GM13977 (cell line): Measurements from ENCODE around the gene LYRM1.

ENCODE experiments used
- DNase-seq: peaks from one replicate; pipeline ENCODE4 v3.0.0; 2012; ENCODE audit warnings: low spot score
- CTCF ChIP-seq: IDR thresholded peaks from 2 replicates; pipeline ENCODE4 v1.5.1; 2012; ENCODE audit warnings: mild to moderate bottlenecking, control low read depth; ENCODE audit not compliant: insufficient read depth; ENCODE audit errors: extremely low read depth, missing control alignments
- in situ Hi-C: fragments of 300-500 bp; cut with MboI; formaldehyde crosslinking; loops from one replicate; pipeline ENCODE4 v1.12.0; 2022; ENCODE audit warnings: low sequenced_read_pairs, low pct_unique_long_range_greater_than_20kb, mixed read lengths, inconsistent platforms; ENCODE audit not compliant: unreplicated experiment

LYRM1 gene

GRCh38 chr16:20887207-20887606 lies 13.4 kb upstream of the LYRM1 start:
- no peak for DNase-seq
- TF ChIP-seq CTCF, result no peak
- in situ Hi-C loops, result no loop called here

- in situ Hi-C loops, result no loop called here
- DNase-seq, result no peak
- TF ChIP-seq CTCF, result no peak
These were observed 10.8 kb upstream of the LYRM1 start for GRCh38 chr16:20889625-20890275.

GRCh38 chr16:20894388-20894787 lies 6.2 kb upstream of the LYRM1 start:
- in situ Hi-C loops, result no loop called here
- TF ChIP-seq CTCF, result no peak
- DNase-seq, result no peak

GRCh38 chr16:20897253-20897897 lies 3.2 kb upstream of the LYRM1 start:
- no peak for TF ChIP-seq CTCF
- in situ Hi-C loops, result no loop called here
- DNase-seq, result no peak

GRCh38 chr16:20897922-20898321 lies 2.6 kb upstream of the LYRM1 start:
- no peak for DNase-seq
- no peak for TF ChIP-seq CTCF
- in situ Hi-C loops, result no loop called here

- no peak for TF ChIP-seq CTCF
- in situ Hi-C loops, result no loop called here
- no peak for DNase-seq
These were observed 1.5 kb upstream of the LYRM1 start for GRCh38 chr16:20899071-20899470.
